ENCODE measurements around the gene MIOX. TPM values are rescaled to one million over a fixed set of nuclear protein-coding genes. Genes with fewer than 3 reads are reported as not detected.

MIOX gene
- total RNA-seq, 2 donors from 2014 or later = not detected

- intact Hi-C loops (cut with DNase I) = no loop called here
- no peaks in the 10 kb centered on the region for H3K4me1 ChIP-seq
- no peak overlapping the region for H3K9ac ChIP-seq (ENCODE audit: low read depth in 2 of 2, low read length in 2 of 2)
- no peaks in the 10 kb centered on the region for H3K9me3 ChIP-seq
- H3K36me3 ChIP-seq = peaks cover 8% of the 10 kb centered on the region
- no peak for DNase-seq
- H3K4me3 ChIP-seq = no peak overlapping the region
- no peak overlapping the region for H3K27ac ChIP-seq
- TF ChIP-seq CTCF (IDR thresholded peaks at IDR 0.05) = no peak
- H3K27me3 ChIP-seq = no peaks in the 10 kb centered on the region
These were observed 41.4 kb upstream of the MIOX start for GRCh38 chr22:50445071-50445879.

- H3K9ac ChIP-seq (ENCODE audit: low read depth in 2 of 2, low read length in 2 of 2) = no peak overlapping the region
- H3K36me3 ChIP-seq = peaks cover 8% of the 10 kb centered on the region
- H3K27ac ChIP-seq = no peak overlapping the region
- intact Hi-C loops (cut with DNase I) = no loop called here
- H3K4me3 ChIP-seq = no peak overlapping the region
- DNase-seq = no peak
- no peak for TF ChIP-seq CTCF (IDR thresholded peaks at IDR 0.05)
- no peaks in the 10 kb centered on the region for H3K9me3 ChIP-seq
- no peaks in the 10 kb centered on the region for H3K4me1 ChIP-seq
- H3K27me3 ChIP-seq = no peaks in the 10 kb centered on the region
These were observed 40.6 kb upstream of the MIOX start for GRCh38 chr22:50445880-50446707.

GRCh38 chr22:50446708-50447575 lies 39.7 kb upstream of the MIOX start:
- no peak overlapping the region for H3K27ac ChIP-seq
- H3K9me3 ChIP-seq = no peaks in the 10 kb centered on the region
- no peaks in the 10 kb centered on the region for H3K4me1 ChIP-seq
- intact Hi-C loops (cut with DNase I) = no loop called here
- H3K27me3 ChIP-seq = no peaks in the 10 kb centered on the region
- DNase-seq = no peak
- H3K9ac ChIP-seq (ENCODE audit: low read depth in 2 of 2, low read length in 2 of 2) = no peak overlapping the region
- no peak overlapping the region for H3K4me3 ChIP-seq
- no peak for TF ChIP-seq CTCF (IDR thresholded peaks at IDR 0.05)
- H3K36me3 ChIP-seq = peaks cover 8% of the 10 kb centered on the region

GRCh38 chr22:50447576-50448551 lies 38.8 kb upstream of the MIOX start:
- peaks cover 8% of the 10 kb centered on the region for H3K36me3 ChIP-seq
- no peak for TF ChIP-seq CTCF (IDR thresholded peaks at IDR 0.05)
- intact Hi-C loops (cut with DNase I) = no loop called here
- no peak overlapping the region for H3K9ac ChIP-seq (ENCODE audit: low read depth in 2 of 2, low read length in 2 of 2)
- DNase-seq = no peak
- no peaks in the 10 kb centered on the region for H3K27me3 ChIP-seq
- no peak overlapping the region for H3K27ac ChIP-seq
- H3K4me3 ChIP-seq = no peak overlapping the region
- H3K4me1 ChIP-seq = no peaks in the 10 kb centered on the region
- H3K9me3 ChIP-seq = no peaks in the 10 kb centered on the region

Measured in colonic mucosa (tissue), 4 donors.